BJ (cell line): ENCODE measurements around the gene CPOX. TPM values are rescaled to one million over a fixed set of nuclear protein-coding genes. Genes with fewer than 3 reads are reported as not detected.

ENCODE experiments used
- CTCF ChIA-PET: fragments of 350-600 bp; formaldehyde crosslinking; extraction: SDS; loops from one replicate; lab custom pipeline; 2021; ENCODE audit warnings: antibody characterized with exemption, inconsistent platforms; lab: Yijun Ruan, JAX
- POLR2A ChIA-PET: fragments of 300-600 bp; sonication (Branson Sonifier 250); formaldehyde crosslinking; extraction: SDS; loops from one replicate; lab custom pipeline; 2021; ENCODE audit warnings: antibody characterized with exemption; lab: Charles Lee
- DNase-seq: peaks from one replicate; pipeline ENCODE4 v3.0.0-alpha.2; 2011; ENCODE audit warnings: low read depth
- H3K27me3 ChIP-seq: 2 replicates; pipeline ENCODE4 v1.6.0; 2011; ENCODE audit warnings: low read length; ENCODE audit not compliant: control insufficient read depth, insufficient read depth
- H3K36me3 ChIP-seq: 2 replicates; pipeline ENCODE4 v1.5.1; 2011; ENCODE audit warnings: low read length; ENCODE audit not compliant: control insufficient read depth, insufficient read depth
- H3K4me3 ChIP-seq: 2 replicates; pipeline ENCODE4 v1.5.1; 2011; ENCODE audit warnings: low read depth, mild to moderate bottlenecking, control low read depth, low read length
- CTCF ChIP-seq: IDR thresholded peaks from 2 replicates; pipeline ENCODE4 v1.5.1; 2011; ENCODE audit warnings: low read depth, mild to moderate bottlenecking, control low read depth, inconsistent platforms, low read length, moderate library complexity; ENCODE audit not compliant: insufficient read depth
- polyA plus RNA-seq: library from polyadenylated mRNA; depleted of rRNA; stranded (reverse); fragments of >200 nt; gene quantifications from 2 replicates; pipeline ENCODE4 v1.2.3, GENCODE V29; 2011

CPOX gene
- polyA plus RNA-seq, 1 experiment: 11.1 TPM

GRCh38 chr3:98536456-98537017, 56.9 kb downstream of the CPOX start:
- no peak overlapping the region for H3K4me3 ChIP-seq
- DNase-seq: no peak
- no peaks in the 10 kb centered on the region for H3K36me3 ChIP-seq
- CTCF ChIA-PET: interaction anchor here (0.5 kb wide), 1 partner anchor 211 kb away, joined by 3 read pairs; no protein-coding TSS in a partner anchor
- POLR2A ChIA-PET: no interaction called here
- H3K27me3 ChIP-seq: peaks cover 7% of the 10 kb centered on the region
- TF ChIP-seq CTCF: no peak

GRCh38 chr3:98534734-98535133, 58.7 kb downstream of the CPOX start:
- peaks cover 7% of the 10 kb centered on the region for H3K27me3 ChIP-seq
- TF ChIP-seq CTCF: no peak
- CTCF ChIA-PET: no interaction called here
- POLR2A ChIA-PET: no interaction called here
- no peak overlapping the region for H3K4me3 ChIP-seq
- DNase-seq: no peak
- no peaks in the 10 kb centered on the region for H3K36me3 ChIP-seq

- Histone ChIP-seq H3K27me3 (peaks cover 7% of the 10 kb centered on the region), H3K36me3 (no peaks in the 10 kb centered on the region), H3K4me3 (no peak overlapping the region)
- DNase-seq: no peak
- ChIA-PET CTCF (no interaction called here), POLR2A (no interaction called here)
- TF ChIP-seq CTCF: no peak
Observed at GRCh38 chr3:98534168-98534567, 59.2 kb downstream of the CPOX start.

GRCh38 chr3:98532709-98533571, 60.5 kb downstream of the CPOX start:
- no peak for DNase-seq
- ChIA-PET POLR2A (no interaction called here), CTCF (interaction anchor here (0.7 kb wide), 1 partner anchor 141 kb away, joined by 3 read pairs; no protein-coding TSS in a partner anchor)
- no peak overlapping the region for H3K4me3 ChIP-seq
- H3K27me3 ChIP-seq: peaks cover 7% of the 10 kb centered on the region
- H3K36me3 ChIP-seq: no peaks in the 10 kb centered on the region
- no peak for TF ChIP-seq CTCF

- DNase-seq: no peak
- peaks cover 7% of the 10 kb centered on the region for H3K27me3 ChIP-seq
- H3K4me3 ChIP-seq: no peak overlapping the region
- ChIA-PET CTCF (no interaction called here), POLR2A (no interaction called here)
- TF ChIP-seq CTCF: no peak
- no peaks in the 10 kb centered on the region for H3K36me3 ChIP-seq
Observed at GRCh38 chr3:98532275-98532637, 61.2 kb downstream of the CPOX start.
